HG03378 (cell line): ENCODE results near the gene RNF126.
A peak's percentile ranks its signal among the peaks of the same experiment; 100 is the strongest.
"Not testable (repeated sequence)": the region's sequence is repeated elsewhere in the genome, so short reads cannot be mapped to it uniquely, and the experiment has no call there.

ENCODE experiments used
- ATAC-seq: cut with Tn5 transposase; IDR thresholded peaks from one replicate; pipeline ENCODE4 v1.9.1; 2021; ENCODE audit warnings: mild to moderate bottlenecking, moderate library complexity; ENCODE audit not compliant: unreplicated experiment

Gene RNF126

DNA sequence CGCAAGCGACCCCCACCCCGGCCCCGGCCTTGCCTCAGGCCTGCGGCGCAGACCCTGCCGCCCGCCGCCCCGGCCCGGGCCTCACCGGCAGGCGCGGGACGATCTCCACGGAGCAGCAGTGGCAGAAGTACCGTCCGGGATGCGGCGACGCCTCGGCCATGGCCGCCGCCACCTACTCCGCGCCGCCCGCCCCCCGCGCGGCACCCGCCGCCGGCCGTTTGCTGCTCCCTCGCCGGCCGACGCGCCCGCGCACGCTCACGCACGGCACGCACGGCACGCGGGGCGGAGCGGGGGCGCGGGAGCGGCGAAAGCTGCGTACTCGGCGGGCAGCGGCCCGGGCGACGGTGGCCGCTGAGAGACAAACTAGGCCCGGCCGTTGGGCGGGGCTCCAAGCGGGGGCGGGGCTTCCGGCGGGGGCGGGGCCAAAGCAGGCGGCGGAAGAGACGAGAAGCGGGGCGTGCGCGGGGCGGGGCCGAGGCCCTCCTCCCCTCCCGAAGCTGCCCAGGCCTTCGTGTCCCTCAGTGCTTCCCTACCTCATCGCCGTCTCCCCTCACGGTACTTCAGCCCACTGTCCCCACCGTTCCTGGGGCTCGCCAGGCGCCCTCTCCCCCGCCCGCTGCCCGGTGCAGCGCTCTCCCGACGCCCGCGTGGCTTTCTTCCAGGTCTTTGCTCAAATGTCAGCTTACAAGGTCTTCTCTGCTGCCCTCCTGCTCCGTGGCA, at the start of gene RNF126:
Gene RNF126, minus strand, starts transcription at position 253 of the 720 bp plus-strand sequence. Its CDS starts 93 bp downstream, at position 160.
- peak; percentile 35 for ATAC-seq

DNA sequence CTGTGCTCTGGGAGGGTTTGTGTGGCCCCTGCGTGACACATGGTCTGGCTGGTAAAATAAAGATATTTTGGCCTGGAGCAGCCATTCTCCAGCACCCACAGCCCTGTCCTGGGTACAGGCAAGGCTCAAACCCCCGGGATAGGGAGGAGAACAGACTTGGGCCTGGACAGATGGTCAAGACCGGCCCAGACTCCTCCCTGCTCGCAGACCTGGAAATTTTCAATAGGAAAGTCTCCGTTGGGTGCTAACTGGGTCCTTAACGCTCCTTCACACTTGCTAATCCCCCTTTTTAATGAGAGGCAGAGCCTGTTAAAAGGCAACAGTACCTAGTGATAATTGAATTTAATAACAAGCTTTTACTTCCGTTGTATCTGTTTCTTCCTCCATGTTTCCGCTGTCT, 48.2 kb upstream of the RNF126 start:
- no peak for ATAC-seq

- ATAC-seq = no peak
Observed at GRCh38 chr19:710767-711166, 47.8 kb upstream of the RNF126 start.

GRCh38 chr19:709965-710571, 47.1 kb upstream of the RNF126 start:
- no peak for ATAC-seq

GRCh38 chr19:709196-709964, 46.4 kb upstream of the RNF126 start:
- ATAC-seq = no peak

DNA sequence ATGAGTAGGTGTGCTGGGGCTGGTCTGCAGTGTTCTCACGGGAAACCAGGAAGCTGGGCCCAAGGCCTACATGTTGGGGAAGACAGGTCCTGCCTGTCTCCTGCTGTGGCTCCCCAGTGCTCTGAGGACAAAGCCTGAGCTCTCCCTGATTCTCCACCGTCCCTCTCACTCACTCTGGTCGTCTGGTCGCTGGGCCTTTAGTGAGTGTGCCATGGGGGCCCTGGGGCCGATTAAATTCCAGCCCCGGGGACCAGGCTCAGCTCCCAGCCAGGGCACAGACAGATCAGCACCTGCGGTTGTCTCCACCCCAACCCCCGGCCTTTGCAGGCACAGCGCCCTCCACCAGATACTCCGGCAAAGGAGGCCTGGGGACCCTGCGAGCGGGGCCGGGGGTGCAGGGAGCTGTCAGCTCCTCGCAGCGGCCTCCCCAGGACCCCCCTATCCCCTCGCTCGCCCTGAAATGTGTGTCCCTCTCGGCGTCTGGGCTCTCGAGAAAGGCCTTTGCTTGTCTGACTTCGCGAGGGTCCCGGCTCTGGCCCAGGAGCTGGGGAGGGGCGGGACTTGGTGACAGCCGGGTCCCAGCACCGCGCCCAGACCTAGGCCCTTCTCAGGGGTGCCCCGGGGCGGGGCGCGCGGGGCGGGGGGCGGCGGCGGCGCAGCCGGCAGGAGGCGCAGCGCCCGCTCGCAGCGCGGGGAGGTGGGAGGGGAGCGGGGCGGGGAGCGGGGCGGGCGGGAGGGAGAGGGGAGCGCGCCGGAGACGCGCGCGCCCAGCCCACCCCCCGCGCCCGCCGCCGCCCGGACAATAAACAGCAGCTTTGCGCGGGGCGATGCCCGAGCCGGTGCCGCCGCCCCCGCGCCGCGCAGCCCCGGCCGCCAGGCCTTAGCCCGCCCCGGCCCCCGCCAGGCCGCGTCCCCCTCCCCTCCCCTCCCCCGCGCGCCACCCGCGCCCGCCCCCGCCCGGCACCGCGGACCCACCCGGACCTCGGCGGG, 45.4 kb upstream of the RNF126 start, which contains the start of gene PALM:
Gene PALM, plus strand, starts transcription at position 782 of the 990 bp plus-strand sequence. CDS start 212 bp downstream, outside the sequence.
- no peak for ATAC-seq

DNA sequence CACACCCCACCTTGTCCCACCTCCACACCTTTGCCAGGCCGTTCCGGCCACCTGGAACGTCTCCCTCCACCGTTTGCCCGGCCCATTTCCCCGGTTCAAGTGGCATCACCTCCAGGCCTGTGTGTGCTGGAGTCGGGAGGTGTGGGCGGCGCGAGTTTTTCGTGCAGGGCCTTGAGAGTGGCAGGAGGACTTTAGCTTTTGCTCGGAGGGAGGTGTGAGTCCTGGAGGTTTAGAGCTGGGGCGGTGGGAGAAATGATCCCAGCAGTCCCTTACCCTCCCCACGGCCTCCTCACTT, 41.4 kb upstream of the RNF126 start:
- ATAC-seq = no peak

DNA sequence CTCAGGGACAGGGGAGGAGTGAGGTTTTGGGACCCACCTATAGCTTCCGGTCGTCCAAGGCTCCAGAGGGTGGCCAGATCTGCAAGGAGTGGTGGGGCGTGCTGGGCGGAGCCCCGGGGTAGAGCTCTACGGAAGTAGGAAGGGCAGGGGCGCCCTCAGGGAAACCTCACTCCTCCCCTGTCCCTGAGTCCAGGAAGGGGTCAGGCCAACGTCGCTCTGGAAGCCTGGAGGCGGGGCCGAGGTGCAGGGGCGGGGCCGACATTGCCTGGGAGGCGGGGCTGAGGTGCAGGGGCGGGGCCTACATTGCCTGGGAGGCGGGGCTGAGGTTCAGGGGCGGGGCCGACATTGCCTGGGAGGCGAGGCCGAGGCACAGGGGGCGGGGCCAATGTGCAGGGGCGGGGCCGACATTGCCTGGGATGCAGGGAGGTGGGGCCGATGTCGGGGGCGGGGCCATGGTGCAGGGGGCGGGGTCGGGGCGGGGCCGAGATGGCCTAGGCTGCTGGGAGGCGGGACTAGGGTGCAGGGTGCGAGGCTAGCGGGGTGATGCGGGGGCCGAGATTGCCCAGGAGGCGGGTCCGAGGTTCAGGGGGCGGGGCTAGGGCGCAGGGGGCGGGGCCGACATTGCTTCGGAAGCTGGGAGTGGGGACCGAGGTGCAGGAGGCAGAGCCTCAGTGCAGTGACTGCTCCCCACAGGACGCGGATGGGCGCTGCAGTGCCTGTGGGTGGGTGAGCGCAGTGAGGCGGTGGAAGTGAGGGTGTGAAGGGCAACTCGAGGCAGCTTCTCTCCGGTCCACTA, 40.8 kb upstream of the RNF126 start:
- ATAC-seq = no peak

GRCh38 chr19:703329-703650, 40.3 kb upstream of the RNF126 start:
- no peak for ATAC-seq

DNA sequence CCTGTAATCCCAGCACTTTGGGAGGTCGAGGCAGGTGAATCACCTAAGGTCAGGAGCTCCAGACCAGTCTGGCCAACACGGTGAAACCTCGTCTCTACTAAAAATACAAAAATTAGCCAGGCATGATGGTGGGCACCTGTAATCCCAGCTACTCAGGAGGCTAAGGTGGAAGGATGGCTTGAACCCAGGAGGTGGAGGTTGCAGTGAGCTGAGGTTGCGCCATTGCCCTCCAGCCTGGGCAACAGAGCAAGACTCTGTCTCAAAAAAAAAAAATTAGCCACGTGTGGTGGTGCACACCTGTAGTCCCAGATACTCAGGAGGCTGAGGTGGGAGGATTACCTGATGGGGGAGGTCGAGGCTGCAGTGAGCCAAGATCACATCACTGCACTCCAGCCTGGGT, 39.8 kb upstream of the RNF126 start:
- ATAC-seq = not testable (repeated sequence)

DNA sequence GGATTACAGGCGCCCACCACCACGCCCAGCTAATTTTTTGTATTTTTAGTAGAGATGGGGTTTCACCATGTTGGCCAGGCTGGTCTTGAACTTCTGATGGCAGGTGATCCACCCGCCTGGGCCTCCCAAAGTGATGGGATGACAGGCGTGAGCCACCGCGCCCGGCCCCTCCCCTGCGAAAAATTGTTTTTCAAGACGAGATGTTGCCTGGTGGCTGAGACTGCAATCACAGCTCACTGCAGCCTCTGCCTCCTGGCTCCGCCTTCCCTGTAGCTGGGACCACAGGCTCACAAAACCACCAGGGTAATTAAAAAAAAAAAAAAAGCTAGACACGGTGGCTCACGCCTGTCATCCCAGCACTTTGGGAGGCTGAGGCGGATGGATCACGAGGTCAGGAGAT, 36.9 kb upstream of the RNF126 start:
- ATAC-seq = not testable (repeated sequence)

- not testable (repeated sequence) for ATAC-seq
Observed at GRCh38 chr19:698529-698928, 35.5 kb upstream of the RNF126 start.

- ATAC-seq = no peak
Observed at GRCh38 chr19:695352-695949, 32.4 kb upstream of the RNF126 start, which contains the start of gene PRSS57. TSS of gene PRSS57 (minus strand) at chr19:695452. CDS start at chr19:695430, 22 bp downstream.

- ATAC-seq = no peak
Observed at GRCh38 chr19:694481-695351, 31.7 kb upstream of the RNF126 start.

DNA sequence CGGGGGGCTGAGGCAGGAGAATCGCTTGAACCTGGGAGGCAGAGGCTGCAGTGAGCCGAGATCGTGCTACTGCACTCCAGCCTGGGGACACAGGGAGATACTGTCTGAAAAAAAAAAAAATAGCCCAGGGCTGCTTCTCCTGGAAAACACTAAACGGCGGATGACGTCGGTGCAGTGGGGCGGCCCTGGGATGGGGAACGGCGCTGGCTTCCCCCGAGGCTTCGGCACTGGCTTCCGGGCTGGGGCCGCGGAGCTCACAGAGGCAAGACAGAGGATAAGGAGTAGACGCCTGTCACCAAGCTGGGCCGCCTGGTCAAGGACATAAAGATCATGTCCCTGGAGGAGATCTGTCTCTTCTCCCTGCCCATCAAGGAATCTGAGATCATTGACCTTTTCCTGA, 27.2 kb upstream of the RNF126 start:
- ATAC-seq = no peak

DNA sequence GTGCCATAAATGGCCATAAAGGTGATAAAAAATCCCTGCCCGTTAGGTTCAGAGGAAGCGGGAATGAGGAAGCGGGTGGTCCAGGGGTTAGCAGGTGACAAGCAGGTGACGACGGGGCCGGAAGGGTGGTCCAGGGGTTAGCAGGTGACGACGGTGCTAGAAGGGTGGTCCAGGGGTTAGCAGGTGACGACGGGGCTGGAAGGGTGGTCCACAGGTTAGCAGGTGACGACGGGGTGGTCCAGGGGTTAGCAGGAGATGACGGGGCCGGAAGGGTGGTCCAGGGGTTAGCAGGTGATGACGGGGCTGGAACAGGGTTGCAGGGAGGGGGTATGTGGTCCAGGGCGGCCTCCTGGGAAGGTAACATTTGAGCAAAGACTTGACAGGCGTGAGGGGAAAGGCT, 26.0 kb upstream of the RNF126 start:
- no peak for ATAC-seq

DNA sequence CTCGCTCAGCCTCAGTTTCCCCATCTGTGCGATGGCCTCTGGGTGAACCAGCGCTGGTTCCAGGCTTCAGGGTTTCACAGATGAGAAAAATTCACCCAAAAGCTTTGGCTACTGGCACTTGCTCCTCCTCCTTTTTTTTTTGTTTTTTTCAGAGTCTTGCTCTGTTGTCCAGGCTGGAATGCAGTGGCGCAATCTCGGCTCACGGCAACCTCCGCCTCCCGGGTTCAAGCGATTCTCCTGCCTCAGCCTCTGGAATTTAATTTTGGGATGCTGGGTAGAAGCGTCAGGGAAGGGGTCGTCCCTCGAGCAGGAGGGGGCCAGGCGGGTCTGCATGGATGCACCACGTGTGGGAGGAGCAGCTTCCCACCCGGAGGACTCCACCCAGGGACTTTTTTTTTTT, 25.2 kb upstream of the RNF126 start:
- ATAC-seq = no peak

- no peak for ATAC-seq
Observed at GRCh38 chr19:687569-688166, 24.7 kb upstream of the RNF126 start.
